ENCODE results near the gene LOXL3. TPM values are rescaled to one million over a fixed set of nuclear protein-coding genes. Genes with fewer than 3 reads are reported as not detected.

The LOXL3 gene
- total RNA-seq, 4 donors from 2014 or later = 0.98 to 5.6 (median 2.2) TPM

DNA sequence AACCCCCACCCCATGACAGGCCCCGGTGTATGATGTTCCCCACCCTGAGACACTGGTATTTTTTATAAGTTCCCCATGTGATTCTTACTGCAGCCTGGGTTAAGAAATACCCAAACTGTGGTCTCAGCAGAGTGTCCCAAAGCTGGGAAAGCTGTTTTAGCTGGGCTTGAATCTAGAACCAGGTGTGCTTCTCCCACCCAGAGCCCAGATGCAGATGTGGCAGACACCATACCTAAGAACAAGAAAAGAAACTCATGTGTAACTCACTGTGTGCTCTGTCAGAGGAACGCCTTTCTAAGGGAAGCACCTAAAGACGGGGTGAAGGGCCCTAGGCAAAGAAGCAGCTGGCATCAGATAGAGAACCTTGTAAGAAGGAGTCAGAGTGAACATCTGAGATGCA lies 24.7 kb upstream of the LOXL3 start:
- Histone ChIP-seq H3K27me3 (no peaks in the 10 kb centered on the region), H3K4me3 (replicated peaks in 1 of 3) (no peak overlapping the region), H3K27ac (no peak overlapping the region), H3K36me3 (no peaks in the 10 kb centered on the region), H3K9me3 (no peaks in the 10 kb centered on the region), H3K4me1 (no peaks in the 10 kb centered on the region)
- intact Hi-C loops (cut with DNase I) = no loop called here
- 94% methylated on average over 3 of the region's 3 CpGs for WGBS, 2 donors
- TF ChIP-seq POLR2A (IDR thresholded peaks at IDR 0.05) = no peak
- TF ChIP-seq, protein P1, sequence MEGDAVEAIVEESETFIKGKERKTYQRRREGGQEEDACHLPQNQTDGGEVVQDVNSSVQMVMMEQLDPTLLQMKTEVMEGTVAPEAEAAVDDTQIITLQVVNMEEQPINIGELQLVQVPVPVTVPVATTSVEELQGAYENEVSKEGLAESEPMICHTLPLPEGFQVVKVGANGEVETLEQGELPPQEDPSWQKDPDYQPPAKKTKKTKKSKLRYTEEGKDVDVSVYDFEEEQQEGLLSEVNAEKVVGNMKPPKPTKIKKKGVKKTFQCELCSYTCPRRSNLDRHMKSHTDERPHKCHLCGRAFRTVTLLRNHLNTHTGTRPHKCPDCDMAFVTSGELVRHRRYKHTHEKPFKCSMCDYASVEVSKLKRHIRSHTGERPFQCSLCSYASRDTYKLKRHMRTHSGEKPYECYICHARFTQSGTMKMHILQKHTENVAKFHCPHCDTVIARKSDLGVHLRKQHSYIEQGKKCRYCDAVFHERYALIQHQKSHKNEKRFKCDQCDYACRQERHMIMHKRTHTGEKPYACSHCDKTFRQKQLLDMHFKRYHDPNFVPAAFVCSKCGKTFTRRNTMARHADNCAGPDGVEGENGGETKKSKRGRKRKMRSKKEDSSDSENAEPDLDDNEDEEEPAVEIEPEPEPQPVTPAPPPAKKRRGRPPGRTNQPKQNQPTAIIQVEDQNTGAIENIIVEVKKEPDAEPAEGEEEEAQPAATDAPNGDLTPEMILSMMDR (IDR thresholded peaks at IDR 0.05) = no peak
- no peak for DNase-seq

DNA sequence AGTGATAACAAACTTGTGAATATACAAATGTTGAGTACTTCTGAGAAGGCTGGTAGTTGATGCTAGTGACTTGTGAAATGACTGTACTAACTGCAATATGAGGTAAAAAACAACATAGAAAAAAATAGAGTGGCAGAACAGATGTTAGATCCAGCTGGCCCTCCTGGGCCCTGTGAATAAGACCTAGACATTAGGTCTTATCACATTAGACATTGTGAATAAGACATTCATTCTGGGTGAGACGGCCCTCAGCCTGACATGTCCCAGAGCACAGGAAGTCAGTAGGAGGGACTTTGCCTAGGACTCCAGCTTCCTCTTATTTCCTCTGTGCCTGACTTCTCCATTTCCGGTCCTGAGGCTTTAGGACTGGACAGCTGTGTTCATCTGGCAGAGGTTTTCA lies 23.7 kb upstream of the LOXL3 start:
- H3K36me3 ChIP-seq = no peaks in the 10 kb centered on the region
- no peak for DNase-seq
- H3K4me3 ChIP-seq (replicated peaks in 1 of 3) = no peak overlapping the region
- intact Hi-C loops (cut with DNase I) = no loop called here
- no peak overlapping the region for H3K27ac ChIP-seq
- no peaks in the 10 kb centered on the region for H3K9me3 ChIP-seq
- WGBS, 2 donors = 70 to 77% methylated on average over 2 of the region's 2 CpGs
- H3K4me1 ChIP-seq = no peaks in the 10 kb centered on the region
- no peak for TF ChIP-seq POLR2A (IDR thresholded peaks at IDR 0.05)
- TF ChIP-seq, protein P1 (IDR thresholded peaks at IDR 0.05) = no peak
- no peaks in the 10 kb centered on the region for H3K27me3 ChIP-seq

- Histone ChIP-seq H3K9me3 (no peaks in the 10 kb centered on the region), H3K36me3 (no peaks in the 10 kb centered on the region), H3K4me3 (replicated peaks in 1 of 3) (no peak overlapping the region), H3K27ac (no peak overlapping the region), H3K4me1 (no peaks in the 10 kb centered on the region), H3K27me3 (no peaks in the 10 kb centered on the region)
- intact Hi-C loops (cut with DNase I) = no loop called here
- 42 to 50% methylated on average over 1 of the region's 1 CpG for WGBS, 2 donors
- TF ChIP-seq, protein P1 (IDR thresholded peaks at IDR 0.05) = no peak
- TF ChIP-seq POLR2A (IDR thresholded peaks at IDR 0.05) = no peak
- no peak for DNase-seq
These were observed 23.1 kb upstream of the LOXL3 start for GRCh38 chr2:74576863-74577229.

GRCh38 chr2:74576211-74576862 lies 22.6 kb upstream of the LOXL3 start:
- intact Hi-C loops (cut with DNase I) = no loop called here
- H3K4me3 ChIP-seq (replicated peaks in 1 of 3) = no peak overlapping the region
- WGBS, 2 donors = 84 to 89% methylated on average over 7 of the region's 7 CpGs
- TF ChIP-seq POLR2A (IDR thresholded peaks at IDR 0.05) = no peak
- TF ChIP-seq, protein P1 (IDR thresholded peaks at IDR 0.05) = no peak
- H3K4me1 ChIP-seq = no peaks in the 10 kb centered on the region
- H3K27ac ChIP-seq = no peak overlapping the region
- H3K36me3 ChIP-seq = no peaks in the 10 kb centered on the region
- DNase-seq = no peak
- no peaks in the 10 kb centered on the region for H3K27me3 ChIP-seq
- H3K9me3 ChIP-seq = no peaks in the 10 kb centered on the region

DNA sequence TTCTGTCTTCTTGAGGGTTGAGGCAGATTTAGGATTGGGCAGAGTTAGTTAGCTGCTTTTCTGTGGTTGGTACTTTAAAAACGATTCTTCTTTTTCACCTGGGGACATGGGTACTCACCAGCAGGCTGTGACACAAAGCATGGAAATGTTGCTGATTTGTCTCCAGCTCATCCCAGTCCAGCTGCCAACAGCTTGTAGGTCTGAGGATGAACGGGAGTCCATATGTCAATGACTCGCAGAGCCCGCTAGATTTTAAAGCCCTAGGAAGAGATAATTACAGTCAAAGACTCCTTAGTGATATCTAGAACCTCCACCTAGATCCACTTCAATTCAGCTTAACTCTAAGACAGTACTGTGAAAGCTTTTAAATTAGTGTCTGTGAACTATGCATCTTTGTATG lies 21.6 kb upstream of the LOXL3 start:
- Histone ChIP-seq H3K27me3 (no peaks in the 10 kb centered on the region), H3K4me3 (replicated peaks in 1 of 3) (no peak overlapping the region), H3K36me3 (no peaks in the 10 kb centered on the region), H3K4me1 (no peaks in the 10 kb centered on the region), H3K9me3 (no peaks in the 10 kb centered on the region), H3K27ac (no peak overlapping the region)
- intact Hi-C loops (cut with DNase I) = no loop called here
- no peak for DNase-seq
- TF ChIP-seq, protein P1 (IDR thresholded peaks at IDR 0.05) = no peak
- TF ChIP-seq POLR2A (IDR thresholded peaks at IDR 0.05) = no peak
- 93 to 97% methylated on average over 4 of the region's 4 CpGs for WGBS, 2 donors

All from thyroid gland (tissue), 4 donors.